HG03064 (cell line): ENCODE data around the gene OAF.
"Not testable (repeated sequence)": the region's sequence is repeated elsewhere in the genome, so short reads cannot be mapped to it uniquely, and the experiment has no call there.

Source experiments
- ATAC-seq: cut with Tn5 transposase; IDR thresholded peaks from one replicate; pipeline ENCODE4 v1.9.1; 2021; ENCODE audit warnings: low read depth; ENCODE audit not compliant: unreplicated experiment

Gene OAF

GRCh38 chr11:120259241-120259640 lies 48.4 kb downstream of the OAF start:
- no peak for ATAC-seq

- no peak for ATAC-seq
These were observed 49.2 kb downstream of the OAF start for GRCh38 chr11:120259988-120260565.

- ATAC-seq, result no peak
These were observed 49.8 kb downstream of the OAF start for GRCh38 chr11:120260616-120261015.

GRCh38 chr11:120261321-120261720 lies 50.5 kb downstream of the OAF start:
- no peak for ATAC-seq

GRCh38 chr11:120261931-120262330 lies 51.1 kb downstream of the OAF start:
- ATAC-seq, result no peak

GRCh38 chr11:120267319-120267718 lies 56.5 kb downstream of the OAF start:
- ATAC-seq, result no peak

- ATAC-seq, result no peak
These were observed 57.9 kb downstream of the OAF start for GRCh38 chr11:120268686-120269085.

- no peak for ATAC-seq
These were observed 59.6 kb downstream of the OAF start for GRCh38 chr11:120270386-120270785.

GRCh38 chr11:120271672-120272071 lies 60.8 kb downstream of the OAF start:
- no peak for ATAC-seq

- no peak for ATAC-seq
These were observed 61.5 kb downstream of the OAF start for GRCh38 chr11:120272303-120272702.

GRCh38 chr11:120273432-120273831 lies 62.6 kb downstream of the OAF start:
- ATAC-seq, result no peak

- ATAC-seq, result not testable (repeated sequence)
These were observed 63.1 kb downstream of the OAF start for GRCh38 chr11:120273956-120274355.

- no peak for ATAC-seq
These were observed 68.7 kb downstream of the OAF start for GRCh38 chr11:120279502-120279901.
